DMS79 (cell line): ENCODE data around the gene RLBP1.
"Not testable (repeated sequence)": the region's sequence is repeated elsewhere in the genome, so short reads cannot be mapped to it uniquely, and the experiment has no call there.

ENCODE experiments used
- DNase-seq: peaks from one replicate; lab custom pipeline; 2025; lab: John Stamatoyannopoulos, UW

The RLBP1 gene

DNA sequence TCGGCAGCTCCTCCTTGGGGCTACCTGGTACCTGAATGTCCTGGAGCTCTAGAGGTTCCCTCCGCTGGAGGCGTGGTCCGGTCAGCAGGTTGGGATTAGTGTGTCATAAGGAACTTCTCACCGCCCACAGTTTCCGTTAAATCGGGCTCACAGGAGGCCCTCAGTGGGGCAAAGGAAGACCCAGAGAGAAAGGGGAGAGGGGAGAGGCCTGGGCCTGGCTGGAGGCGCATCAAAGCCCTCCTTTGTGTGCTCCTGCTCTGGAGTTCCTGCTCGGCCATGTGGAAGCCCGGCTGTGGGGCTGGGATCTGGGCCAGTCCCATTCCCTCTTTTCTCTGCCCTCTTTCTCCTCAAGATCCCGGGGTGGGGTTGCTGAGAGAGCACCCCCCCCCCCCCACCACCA lies at the start of gene RLBP1:
Gene RLBP1 (minus strand): TSS at position 37 of the 400 bp plus-strand sequence. CDS start 2,604 bp downstream, outside the sequence.
- no peak for DNase-seq

DNA sequence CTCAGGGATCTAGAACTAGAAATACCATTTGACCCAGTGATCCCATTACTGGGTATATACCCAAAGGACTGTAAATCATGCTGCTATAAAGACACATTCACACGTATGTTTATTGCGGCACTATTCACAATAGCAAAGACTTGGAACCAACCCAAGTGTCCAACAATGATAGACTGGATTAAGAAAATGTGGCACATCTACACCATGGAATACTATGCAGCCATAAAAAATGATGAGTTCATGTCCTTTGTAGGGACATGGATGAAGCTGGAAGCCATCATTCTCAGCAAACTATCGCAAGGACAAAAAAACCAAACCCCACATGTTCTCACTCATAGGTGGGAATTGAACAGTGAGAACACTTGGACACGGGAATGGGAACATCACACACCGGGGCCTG lies 28.8 kb upstream of the RLBP1 start:
- DNase-seq, result not testable (repeated sequence)

DNA sequence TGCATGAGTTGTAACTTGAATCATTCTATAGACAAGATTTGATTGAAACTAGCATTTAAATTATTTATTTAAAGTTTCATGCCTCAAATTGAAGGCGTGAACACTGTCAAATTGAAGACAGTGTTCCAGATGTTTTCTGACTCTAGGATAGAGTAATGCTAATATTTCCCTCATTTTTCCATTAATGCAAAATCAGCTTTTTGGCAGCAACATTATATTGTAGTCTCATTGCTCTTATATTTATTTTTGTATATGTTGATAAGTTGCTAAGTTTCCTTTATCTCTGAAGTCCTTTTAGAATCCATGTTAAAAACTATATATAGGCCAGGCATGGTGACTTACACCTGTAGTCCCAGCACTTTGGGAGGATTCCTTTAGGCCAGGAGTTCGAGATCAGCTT lies 27.2 kb upstream of the RLBP1 start:
- DNase-seq, result no peak

DNA sequence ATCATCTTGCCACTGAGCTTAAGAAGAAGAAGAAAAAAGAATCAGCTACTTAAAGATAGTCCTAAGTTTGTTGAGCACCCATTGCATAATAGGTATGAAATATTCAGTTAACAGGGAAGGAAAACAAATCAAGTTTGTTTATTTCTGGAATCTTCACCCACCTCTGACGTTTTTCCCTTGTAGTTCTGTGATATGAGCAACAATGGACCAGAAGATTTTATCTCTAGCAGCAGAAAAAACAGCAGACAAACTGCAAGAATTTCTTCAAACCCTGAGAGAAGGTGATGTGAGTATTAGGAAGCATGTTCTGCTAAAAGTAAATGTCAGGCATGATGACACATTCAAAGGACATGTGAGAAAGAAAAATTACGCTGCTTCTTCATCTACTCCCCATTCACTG lies 26.1 kb upstream of the RLBP1 start:
- DNase-seq, result no peak

DNA sequence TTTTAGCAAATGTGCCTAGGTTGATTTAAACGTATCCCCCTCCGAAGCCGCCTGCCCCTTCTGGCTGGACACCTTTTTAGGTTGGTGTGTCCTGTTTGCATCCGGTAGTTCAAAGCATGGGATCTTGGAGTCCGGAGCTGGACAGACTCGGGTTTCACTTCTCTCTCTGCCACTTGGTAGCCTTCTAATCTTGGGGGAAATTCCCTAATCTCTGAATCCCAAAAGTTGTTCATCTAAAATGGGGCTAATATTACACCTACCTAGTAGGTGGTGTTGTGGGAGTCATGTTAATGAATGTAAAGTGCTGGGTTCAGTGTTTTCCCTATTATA lies 23.2 kb upstream of the RLBP1 start:
- DNase-seq, result no peak

DNA sequence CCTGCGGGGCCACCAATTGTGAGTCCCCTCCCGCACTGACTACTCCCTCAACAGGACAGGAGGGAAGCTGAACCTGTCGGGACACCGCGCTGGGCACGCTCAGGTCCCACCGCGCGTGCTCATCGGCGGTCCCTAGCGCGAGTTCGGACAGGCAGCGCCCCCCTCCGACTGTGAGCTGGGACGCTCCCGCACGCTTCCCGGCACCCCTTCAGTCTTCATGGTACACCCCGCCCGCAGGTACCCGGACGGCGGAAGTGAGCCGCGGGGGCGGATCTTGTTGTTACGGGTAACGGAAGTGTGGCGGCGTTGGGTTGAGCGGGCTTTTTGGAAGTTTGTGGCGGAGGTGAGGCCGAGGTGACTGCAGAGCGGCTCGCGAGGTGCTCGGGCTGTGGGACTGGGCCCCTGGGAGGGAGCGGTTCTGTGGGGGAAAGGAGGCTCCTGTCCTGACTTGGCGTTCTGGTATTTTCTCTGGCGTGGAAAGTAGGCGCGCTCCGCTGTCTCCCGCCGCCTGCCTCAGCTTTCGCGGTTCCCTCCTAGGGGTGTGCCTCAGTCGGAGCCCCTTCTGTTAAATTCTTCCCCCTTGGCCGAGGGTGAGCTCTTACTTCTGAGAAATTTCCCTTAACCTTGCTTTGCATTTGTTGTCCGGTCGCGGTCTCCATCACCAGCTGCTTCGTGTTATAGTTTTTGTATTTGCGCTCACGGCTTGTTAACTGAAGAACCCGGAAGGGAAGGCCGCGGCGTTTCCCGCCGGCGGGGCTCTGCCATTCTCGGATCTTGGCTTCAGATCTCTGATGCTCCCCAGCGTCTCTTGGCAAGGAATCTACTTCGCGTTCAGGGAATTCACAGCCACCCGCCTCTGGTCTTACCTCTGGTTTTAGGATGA lies 22.6 kb upstream of the RLBP1 start, which contains the start of gene FANCI:
Gene FANCI (plus strand): TSS at position 289 of the 883 bp plus-strand sequence. CDS start 3,669 bp downstream, outside the sequence.
- peak; percentile 39 for DNase-seq

DNA sequence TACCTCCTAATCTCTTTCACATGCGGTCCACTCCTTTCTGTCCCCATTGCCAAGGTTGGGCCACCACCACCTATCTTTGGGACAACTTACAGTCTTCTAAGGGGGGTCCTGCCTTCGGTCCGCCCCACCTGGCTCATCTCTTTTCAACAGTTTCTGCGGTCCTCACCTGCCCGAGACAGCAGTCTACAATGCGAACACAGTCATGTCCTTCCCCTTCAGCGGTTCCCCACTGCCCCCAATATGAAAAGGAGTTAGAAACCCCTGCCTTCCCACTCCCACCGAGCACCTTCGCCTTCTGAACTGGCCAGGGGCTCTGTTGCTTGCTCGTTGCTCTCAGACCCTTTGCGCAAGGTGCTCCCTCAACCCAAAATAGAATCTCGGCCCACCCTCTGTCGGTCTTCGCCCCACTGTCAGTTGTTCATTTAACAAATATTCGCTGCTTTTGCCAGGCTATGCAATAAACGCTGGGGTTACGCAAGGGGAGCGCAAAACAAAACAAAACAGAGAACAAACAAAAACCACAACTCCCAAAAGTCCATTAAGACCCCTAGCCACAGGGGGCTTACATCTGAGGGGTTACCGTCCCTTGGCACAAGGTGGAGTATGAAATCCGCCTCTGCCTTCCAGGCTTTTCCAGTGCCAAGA lies 21.8 kb upstream of the RLBP1 start:
- DNase-seq, result no peak

DNA sequence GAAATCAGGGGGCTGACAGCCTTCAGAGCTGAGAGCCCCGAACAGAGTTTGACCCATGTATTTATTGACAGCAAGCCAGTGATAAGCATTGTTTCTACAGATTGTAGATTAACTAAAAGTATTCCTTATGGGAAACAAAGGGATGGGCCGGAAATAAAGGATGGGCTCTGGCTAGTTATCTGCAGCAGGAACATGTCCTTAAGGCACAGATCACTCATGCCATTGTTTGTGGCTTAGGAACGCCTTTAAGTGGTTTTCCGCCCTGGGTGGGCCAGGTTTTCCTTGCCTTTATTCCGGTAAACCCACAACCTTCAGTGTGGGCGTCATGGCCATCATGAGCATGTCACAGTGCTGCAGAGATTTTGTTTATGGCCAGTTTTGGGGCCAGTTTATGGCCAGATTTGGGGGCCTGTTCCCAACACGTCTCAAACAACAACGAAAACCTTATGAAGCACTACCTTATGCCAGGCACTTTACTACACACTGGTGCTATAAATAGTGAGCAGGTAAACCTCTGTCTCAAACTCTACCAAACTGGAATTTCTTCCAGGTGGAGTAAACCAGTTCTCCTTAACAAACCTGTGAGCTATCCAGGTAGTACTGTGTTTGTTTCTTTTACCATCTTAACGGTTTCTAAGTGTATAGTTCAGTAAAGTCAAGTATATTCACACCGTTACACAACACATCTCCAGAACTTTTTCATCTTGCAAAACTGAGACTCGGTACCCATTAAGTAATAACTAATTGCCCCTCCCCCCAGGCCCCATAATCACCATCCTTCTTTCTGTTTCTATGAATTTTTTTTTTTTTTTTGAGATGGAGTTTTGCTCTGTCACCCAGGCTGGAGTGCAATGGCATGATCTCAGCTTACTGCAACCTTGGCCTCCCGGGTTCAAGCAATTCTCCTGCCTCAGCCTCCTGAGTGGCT lies 18.8 kb upstream of the RLBP1 start:
- not testable (repeated sequence) for DNase-seq

DNA sequence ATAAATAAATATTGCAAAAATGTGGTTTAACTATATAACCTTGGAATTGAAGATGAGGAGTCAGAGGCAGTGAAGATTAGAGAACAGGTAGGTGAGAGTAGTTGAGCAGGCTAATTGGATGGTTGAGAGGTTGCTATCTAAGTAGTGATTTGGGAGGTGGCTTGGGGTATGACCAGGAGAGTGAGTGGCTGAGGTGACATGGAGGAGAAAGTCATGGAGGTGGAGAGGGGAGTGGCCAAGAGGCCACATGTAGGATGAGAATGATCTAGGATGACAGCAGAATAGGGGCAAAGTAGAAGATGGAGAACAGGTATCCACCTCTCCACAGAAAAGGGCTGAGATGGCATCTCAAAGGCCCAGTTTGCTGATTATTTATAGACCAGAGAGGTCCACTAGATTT lies 10.5 kb upstream of the RLBP1 start:
- DNase-seq, result no peak

DNA sequence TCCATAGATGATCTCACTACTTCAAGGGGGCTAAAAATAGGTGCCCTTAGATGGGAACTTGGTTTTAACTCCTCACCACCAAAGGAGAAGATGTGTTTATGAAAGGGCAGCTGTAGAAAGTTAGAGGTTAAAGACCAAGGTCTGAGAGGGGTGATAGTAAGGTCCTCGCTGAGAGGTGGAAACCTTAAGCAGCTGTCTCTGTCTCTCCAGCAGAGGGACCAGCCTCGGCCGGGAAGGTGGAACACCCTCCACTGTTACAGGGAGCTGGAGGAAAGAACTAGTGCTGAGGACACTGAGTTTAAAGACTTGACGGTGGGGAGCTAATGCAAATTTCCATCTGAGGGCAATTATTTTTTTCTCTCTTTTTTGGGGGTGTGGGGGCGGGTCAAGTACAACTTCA lies 8.9 kb upstream of the RLBP1 start:
- DNase-seq, result no peak

DNA sequence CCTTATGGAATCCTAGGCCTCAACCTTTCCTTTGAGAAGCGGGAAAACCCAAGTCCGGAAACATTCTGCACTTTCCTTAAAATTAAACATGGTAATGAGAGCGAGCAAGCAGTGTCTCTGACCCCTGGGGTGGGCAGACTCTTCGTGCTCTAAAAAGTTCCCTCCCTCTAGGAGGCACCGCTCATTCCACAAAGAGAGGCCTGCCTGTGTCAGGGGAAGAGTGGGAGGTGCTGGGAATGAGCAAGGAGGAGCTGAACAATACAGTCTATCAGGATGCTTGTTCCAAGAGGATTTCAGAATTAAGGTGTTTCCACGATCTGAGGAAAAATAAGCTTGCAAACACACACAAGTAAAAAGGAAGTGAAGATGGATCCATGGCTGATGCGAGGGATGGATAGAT lies 6.0 kb upstream of the RLBP1 start:
- no peak for DNase-seq

DNA sequence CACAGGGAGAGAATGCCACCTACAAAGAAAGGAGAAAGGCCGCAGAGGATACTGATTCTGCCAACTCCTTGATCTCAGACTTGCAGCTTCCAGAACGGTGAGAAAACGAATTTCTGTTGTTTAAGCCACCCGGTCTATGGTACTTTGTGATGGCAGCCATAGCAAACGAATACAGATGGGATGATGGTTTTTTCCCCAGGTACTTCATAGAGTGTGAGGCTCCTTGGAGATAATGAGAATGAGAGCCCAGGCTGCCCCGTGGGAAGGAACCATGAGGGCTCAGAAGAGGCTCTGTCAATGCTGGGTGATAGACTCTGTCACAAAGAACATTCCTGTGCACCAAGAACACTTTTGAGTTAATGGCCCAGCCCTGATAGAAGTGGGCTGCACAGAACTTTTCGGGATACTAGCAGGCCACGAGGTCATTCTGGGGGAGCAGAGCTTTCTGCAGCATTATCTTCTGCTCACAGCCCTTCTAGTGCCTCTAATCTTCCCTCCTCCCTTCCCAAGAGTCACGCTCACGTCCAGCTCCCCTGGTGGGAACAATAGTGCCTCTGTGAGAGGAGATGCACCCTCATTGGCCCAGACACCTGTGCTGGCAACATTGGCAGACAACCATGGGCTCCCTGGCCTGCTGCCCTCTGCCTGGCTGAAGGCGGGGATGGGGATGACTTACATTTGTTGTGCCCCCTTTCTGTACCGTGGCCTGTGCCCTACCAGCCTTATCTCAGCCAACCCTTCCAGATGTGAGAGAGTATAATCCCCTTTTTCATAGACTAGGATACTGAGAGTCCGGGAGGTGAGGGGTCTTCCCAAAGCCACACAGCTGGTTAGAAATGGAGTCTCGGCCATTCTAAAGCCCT lies 5.2 kb upstream of the RLBP1 start:
- DNase-seq, result no peak

DNA sequence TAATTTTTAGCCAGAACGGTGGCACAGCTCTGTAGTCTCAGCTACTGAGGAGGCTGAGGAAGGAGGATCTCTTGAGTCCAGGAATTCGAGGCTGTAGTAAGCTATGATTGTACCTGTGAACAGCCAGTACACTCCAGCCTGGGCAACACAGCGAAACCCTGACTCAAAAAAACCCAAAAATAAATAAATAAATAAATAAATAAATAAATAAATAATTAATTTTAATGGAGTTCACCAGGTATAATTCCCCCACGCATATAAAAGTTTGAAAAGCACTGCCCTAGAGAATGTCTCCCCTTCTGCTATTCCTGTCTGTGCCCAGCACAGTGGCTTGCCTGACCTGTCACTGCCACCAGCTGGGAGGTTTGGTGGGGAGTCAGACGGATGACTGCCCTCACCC lies 4.2 kb upstream of the RLBP1 start:
- DNase-seq, result no peak

DNA sequence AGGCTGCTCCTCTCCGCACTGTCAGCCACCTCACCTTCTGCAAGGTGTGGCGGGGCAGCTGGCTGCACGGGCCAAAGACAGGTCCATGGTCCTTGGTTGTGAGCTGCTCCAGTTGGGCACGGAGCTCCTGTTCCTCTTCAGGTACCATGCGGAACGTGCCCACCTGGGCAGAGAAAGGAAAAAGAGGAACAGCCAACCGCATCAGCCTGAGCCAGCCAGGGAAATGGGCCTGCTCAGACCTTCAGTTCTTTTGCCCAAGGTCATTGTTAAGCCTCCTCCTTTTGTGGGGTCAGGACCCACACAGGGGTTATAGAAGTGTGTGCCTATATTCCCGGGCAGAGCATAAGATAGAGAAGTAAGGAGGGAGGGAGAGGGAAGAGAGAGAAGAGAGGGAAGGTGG lies 2.8 kb downstream of the RLBP1 start:
- DNase-seq, result no peak

DNA sequence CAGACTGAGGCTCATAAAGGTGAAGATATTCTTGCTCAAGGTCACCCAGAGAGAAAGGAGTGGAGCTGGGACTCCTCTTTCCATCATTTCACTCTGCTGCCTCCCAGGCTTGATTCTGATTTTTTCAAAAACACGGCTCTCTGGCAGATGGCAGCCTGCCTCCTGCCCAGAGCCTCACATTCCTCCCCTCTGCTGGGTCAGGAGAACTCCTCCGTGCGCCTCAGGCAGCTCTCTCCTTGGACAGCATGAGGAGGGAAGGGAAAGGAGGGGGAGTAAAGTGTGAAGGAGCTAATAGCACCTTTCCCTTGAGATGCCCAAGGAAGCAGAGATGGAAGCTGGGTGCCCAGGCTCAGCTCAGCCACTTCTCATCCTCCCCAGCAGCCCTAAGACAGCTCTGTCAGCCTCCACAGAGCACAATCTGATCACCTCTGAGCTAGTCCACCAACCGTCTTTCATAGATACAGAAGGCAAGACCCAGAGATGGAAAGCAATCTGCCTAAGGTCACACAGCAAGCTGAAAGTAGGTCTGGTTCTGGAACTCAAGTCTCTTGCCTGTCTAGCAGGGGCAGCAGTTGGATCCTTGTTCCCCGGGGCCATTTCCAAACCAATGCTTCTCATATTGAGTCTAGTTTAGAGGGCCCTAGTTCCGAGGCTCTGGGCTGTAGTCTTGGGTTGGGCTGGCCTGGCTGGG lies 3.5 kb downstream of the RLBP1 start:
- DNase-seq, result no peak

DNA sequence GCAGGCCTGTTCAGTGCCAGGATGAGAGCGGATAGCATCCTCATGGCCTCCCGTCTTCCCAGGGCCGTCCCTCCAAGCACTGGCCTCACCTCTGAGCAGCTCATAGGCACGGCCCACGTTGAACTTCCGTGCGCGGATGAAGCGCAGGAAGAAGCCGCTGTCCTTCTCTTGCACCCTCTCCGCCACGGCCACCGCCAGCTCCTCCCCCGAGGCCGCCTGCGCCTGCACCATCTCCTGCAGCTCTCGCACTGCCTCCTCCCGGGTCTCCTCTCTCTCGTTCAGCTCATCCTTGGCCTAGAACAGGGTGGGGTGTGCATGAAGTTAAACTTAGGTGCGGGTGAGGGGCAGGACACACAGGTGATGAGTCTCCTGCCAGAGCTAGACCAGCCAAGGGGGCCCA lies 4.3 kb downstream of the RLBP1 start:
- DNase-seq, result no peak

DNA sequence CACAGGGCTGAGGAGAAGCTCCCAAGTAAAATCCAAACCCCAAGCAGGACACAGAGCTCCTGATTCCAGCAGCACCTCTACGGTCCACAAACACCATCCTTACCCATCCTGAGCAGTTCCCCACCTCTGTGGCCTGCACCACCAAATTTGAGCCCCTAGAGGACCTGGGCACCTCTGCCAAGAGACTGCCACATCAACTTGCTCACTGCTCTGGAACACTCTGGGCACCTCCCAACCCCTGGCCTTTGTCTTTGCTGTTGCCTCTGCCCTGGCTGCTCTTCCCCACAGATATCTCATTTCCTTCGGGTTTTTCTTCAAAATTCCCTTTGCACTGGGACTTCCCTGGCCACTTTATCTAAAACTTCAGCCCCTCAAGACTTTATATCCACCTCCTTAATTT lies 5.8 kb downstream of the RLBP1 start:
- no peak for DNase-seq

DNA sequence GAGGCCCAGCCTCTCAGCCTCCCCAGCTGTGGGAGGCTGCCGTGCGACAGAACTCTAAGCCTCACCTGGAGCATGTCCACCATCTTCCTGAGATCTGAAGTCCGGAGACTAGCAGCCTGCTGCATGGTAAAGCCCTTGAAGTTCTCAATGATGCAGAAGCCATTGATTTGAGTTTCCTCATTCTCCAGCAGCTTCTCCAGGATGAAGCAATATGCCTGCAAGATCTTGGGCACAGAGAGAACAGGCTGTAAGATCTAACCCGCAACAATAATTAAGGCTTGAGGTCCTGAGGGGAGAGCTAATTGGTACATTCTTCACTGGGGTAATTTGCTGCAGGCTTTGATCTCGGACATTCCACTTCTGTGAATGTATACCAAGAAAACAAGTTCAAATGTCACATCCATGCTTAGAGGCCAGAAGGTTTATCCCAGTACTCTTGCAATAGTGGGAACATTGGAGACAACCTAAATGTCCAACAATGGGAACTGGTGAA lies 9.7 kb downstream of the RLBP1 start:
- no peak for DNase-seq

DNA sequence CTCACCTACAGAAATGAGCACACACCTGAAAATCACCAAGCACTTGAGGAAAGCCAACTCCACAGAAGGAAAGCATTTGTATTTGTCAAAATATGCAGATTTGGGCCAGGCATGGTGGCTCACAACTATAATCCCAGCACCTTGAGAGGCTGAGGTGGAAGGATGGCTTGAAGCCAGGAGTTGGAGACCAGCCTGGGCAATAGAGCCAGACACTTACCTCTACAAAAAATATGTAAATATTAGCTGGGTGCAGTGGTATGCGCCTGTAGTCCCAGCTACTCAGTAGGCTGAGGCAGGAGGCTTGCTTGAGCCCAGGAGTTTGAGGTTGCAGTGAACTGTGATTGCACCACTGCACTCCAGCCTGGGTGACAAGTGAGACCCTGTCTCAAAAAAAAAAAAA lies 12.3 kb downstream of the RLBP1 start:
- DNase-seq, result no peak

DNA sequence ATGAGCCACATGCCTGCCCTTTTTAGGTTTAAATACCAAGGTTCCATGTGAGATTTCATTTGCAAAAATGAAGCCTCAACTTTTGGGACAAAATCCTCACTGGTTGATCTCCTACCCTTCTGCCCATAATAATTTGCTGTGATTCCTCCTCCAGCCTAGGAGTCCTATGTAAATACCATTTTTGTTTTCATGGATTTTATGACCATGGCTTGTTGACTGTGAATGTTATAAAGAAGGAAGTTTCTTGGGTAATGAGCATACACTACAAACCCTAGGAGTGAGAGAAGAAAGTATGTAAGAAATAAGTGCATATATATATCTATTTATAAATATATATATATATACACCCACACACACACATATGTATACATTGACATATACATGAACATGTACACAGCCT lies 13.1 kb downstream of the RLBP1 start:
- DNase-seq, result no peak

DNA sequence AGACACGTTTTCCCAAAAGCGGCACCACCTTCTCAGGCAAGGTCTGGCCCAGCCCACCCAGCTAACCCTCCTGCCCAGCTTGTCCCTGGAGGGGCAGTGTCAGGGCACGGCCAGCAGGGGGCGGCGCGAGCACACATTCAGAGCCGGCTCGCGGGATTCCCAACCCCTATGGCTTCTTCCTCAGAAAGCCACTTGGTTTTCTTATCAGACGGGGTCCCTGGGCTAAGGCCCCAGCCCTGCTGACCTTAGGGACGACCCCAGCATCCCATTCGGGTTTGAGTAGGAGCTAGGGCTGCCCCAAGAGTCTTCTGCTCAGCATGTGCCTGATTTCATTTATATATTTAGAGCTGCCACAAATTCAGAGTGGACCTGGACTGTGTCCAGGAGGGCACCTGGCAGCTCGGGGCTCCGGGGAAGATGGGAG lies 14.5 kb downstream of the RLBP1 start:
- DNase-seq, result no peak
